Astrocyte of the cerebellum (primary cell): Measurements from ENCODE around the gene ANKRD24.
"Not testable (repeated sequence)": the region's sequence is repeated elsewhere in the genome, so short reads cannot be mapped to it uniquely, and the experiment has no call there.

Experiments used
- DNase-seq: peaks from one replicate; pipeline ENCODE4 v3.0.0-alpha.2; 2011; ENCODE audit warnings: low read depth
- H3K4me3 ChIP-seq: 2 replicates; pipeline ENCODE4 v1.5.1; 2011; ENCODE audit warnings: mild to moderate bottlenecking, low read depth, low read length, moderate library complexity
- in situ Hi-C: cut with HindIII; loops from 2 replicates; pipeline ENCODE4 v1.10.0; 2017; ENCODE audit warnings: low sequenced_read_pairs
- TF ChIP-seq, protein P1 (sequence below): IDR thresholded peaks from 2 replicates; pipeline ENCODE4 v1.5.1; 2012; ENCODE audit warnings: low read length, low read depth, moderate library complexity, mild to moderate bottlenecking; ENCODE audit errors: missing control alignments

Gene ANKRD24

DNA sequence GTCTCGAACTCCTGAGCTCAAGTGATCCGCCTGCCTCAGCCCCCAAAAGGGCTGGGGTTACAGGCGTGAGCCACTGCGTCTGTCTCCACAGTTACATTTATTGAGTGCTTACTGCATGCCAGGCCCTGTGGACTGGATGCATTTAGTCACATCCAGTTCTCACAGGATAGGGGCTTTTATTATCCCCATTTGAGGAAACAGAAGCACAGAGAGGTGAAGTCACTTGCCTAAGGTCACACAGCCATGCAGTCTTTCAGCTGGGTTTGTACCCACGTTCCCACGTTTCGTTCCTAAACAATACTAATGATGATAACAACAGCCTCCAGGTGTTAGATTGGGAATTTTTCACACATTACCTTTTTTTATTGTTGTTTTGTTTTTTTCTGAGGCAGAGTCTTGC is 37.7 kb downstream of the ANKRD24 start:
- no peak for DNase-seq
- in situ Hi-C loops: loop anchor here (25.0 kb wide), 1 partner anchor 233 kb away; the partner anchor contains the start of gene EEF2
- TF ChIP-seq, protein P1, sequence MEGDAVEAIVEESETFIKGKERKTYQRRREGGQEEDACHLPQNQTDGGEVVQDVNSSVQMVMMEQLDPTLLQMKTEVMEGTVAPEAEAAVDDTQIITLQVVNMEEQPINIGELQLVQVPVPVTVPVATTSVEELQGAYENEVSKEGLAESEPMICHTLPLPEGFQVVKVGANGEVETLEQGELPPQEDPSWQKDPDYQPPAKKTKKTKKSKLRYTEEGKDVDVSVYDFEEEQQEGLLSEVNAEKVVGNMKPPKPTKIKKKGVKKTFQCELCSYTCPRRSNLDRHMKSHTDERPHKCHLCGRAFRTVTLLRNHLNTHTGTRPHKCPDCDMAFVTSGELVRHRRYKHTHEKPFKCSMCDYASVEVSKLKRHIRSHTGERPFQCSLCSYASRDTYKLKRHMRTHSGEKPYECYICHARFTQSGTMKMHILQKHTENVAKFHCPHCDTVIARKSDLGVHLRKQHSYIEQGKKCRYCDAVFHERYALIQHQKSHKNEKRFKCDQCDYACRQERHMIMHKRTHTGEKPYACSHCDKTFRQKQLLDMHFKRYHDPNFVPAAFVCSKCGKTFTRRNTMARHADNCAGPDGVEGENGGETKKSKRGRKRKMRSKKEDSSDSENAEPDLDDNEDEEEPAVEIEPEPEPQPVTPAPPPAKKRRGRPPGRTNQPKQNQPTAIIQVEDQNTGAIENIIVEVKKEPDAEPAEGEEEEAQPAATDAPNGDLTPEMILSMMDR: no peak
- no peak overlapping the region for H3K4me3 ChIP-seq

DNA sequence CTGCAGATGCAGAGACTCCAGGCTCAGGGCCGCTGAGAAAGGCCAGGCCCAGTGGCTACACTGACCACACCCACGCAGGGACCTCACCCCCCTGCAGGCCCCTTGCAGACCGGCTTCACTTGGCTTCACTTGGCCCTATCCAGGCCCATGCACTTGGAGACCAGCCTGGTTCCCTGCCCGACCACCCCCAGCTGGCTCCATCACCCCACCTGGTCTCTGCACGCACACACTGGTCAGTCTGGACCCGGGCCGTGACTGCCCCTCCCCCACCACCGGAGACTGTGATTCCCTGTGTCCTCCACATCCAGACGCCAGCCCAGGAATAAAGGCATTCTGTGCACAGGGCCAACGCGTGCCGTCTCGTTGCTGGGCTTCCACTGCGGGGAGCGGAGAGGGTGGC is 42.0 kb downstream of the ANKRD24 start:
- H3K4me3 ChIP-seq: no peak overlapping the region
- TF ChIP-seq, protein P1: no peak
- DNase-seq: no peak
- in situ Hi-C loops: loop anchor here (25.0 kb wide), 1 partner anchor 237 kb away; the partner anchor contains the start of gene EEF2

DNA sequence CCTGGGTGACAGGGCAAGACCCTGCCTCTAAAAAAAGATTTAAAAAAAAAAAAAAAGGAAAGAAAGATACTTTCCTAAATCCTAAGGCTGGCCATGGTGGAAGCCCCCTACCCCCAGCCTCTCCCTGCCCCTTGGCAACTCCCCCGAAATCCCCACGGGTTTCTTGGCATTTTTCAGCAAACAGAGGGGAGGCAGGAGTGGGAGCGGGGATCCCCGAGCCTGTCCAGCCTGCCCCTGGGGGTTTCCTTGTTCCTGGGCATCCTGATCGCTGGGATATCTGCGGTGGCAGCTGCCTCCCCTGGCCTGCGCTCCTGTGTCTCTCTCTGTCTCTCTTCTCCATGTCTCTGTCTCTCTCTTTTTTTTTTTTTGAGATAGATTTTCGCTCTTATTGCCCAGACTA is 43.4 kb downstream of the ANKRD24 start:
- H3K4me3 ChIP-seq: no peak overlapping the region
- TF ChIP-seq, protein P1: no peak
- DNase-seq: no peak
- in situ Hi-C loops: no loop called here

DNA sequence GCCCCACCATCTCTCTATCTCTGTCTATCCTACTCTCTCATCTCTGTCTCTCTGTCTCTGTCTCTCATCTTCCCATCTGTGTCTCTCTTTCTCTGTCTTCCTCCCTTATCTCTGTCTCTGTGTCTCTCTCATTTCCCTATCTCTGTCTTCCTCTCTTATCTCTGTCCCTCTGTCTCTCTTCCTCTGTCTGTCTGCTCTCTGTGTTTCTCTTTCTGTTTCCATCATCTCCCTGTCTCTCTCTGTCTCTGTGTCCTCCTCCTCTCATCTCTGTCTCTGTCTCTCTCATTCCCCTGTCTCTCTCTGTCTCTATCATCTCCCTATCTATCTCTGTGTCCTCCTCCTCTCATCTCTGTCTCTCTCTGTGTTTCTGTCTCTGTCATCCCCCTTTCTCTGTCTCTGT is 45.3 kb downstream of the ANKRD24 start:
- in situ Hi-C loops: no loop called here
- no peak for DNase-seq
- TF ChIP-seq, protein P1: no peak
- H3K4me3 ChIP-seq: no peak overlapping the region

DNA sequence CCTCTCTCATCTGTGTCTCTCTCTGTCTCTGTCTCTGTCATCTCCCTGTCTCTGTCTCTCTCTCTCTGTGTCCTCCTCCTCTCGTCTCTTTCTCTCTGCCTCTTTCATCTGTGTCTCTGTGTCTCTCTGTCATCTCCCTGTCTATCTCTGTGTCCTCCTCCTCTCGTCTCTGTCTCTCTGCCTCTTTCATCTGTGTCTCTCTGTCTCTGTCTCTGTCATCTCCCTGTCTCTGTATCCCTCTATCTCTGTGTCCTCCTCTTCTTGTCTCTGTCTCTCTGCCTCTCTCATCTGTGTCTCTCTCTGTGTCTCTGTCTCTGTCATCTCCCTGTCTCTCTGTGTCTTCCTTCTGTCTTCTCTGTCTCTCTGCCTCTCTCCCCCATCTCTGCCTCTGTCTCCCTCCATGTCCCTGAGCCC is 46.3 kb downstream of the ANKRD24 start:
- H3K4me3 ChIP-seq: no peak overlapping the region
- TF ChIP-seq, protein P1: no peak
- in situ Hi-C loops: no loop called here
- DNase-seq: no peak

DNA sequence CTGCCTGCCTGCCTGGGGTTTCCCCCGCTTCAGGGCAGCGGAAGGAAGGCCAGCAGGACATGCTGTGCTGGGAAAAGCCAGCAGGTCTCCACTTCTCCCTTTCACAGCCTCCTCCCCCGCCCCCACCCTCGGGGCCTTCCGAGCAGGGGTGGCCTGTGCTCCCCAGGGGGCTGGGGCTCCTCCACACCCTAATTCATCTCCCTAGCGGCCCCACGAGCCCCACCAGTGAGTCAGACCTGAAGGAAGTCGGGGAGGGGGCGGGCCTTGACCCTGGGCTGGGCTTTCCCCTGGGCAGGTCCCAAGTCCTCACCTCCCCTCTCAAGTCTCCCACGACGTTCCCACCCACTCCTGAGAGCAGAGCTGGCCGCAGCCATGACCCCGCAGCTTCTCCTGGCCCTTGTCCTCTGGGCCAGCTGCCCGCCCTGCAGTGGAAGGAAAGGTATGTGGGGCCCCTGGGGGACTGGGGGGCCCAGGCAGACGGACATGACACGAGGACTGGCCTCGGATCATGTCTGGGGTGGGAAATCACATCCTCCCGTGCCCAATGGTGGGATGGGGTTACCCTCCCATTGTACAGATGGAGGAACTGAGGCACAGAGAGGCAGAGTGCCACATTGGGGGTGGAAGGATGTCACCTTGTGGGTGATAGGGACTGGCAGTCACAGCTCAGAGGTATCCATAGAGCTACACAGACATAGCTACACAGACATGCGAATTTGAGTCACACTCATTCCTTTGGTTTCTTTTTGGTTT is 46.9 kb downstream of the ANKRD24 start, which contains the start of gene EBI3:
Gene EBI3, plus strand, starts transcription at position 345 of the 753 bp plus-strand sequence. Its CDS starts 28 bp downstream, at position 373.
- DNase-seq: no peak
- no peak within 1 kb of the TSS for H3K4me3 ChIP-seq
- TF ChIP-seq, protein P1: no peak
- in situ Hi-C loops: no loop called here

DNA sequence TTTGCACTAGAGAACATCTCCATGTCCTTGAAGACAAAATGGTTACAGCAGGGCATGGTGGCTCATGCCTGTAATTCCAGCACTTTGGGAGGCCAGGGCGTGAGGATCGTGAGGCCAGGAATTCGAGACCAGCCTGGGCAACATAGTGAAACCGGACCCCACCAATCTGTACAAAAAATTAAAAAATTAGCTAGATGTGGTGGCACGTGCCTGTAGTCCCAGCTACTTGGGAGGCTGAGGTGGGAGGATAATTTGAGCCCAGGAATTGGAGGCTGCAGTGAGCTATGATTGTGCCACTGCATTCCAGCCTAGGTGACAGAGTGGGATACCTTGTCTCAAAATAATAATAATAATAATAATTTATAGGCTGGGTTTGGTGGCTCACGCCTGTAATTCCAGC is 47.7 kb downstream of the ANKRD24 start:
- in situ Hi-C loops, H3K4me3 ChIP-seq, DNase-seq: not testable (repeated sequence)

DNA sequence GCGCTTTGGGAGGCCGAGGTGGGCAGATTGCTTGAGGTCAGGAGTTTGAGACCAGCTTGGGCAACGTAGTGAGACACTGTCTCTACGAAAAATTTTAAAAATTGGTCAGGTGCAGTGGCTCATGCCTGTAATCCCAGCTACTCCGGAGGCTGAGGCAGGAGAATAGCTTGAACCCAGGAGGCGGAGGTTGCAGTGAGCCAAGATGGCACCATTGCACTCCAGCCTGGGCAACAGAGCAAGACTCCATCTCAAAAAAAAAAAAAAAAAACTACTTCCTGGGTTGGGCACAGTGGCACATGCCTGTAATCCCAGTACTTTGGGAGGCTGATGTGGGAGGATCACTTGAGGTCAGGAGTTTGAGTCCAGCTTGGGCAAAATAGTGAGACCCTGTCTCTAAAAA is 49.0 kb downstream of the ANKRD24 start:
- H3K4me3 ChIP-seq, DNase-seq, in situ Hi-C loops: not testable (repeated sequence)

DNA sequence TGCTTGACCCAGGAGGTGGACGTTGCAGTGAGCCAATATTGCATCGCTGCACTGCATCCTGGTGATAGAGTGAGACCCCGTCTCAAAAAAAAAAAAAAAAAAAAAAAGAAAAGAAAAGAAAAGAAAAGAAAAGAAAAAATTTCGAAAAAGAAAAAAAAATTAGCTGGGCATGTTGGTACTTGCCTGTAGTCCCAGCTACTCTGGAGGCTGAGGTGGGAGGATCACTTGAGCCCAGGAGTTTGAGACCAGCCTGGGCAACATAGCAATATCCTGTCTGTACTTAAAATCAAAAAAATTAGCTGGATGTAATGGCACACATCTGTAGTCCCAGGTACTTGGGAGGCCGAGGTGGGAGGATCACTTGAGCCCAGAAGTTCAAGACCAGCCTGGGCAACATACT is 49.6 kb downstream of the ANKRD24 start:
- in situ Hi-C loops, H3K4me3 ChIP-seq, DNase-seq: not testable (repeated sequence)
